ENCODE data around the gene SP6.

Gene SP6

GRCh38 chr17:47850692-47851573 is at the start of gene SP6:
SP6 (minus strand) TSS chr17:47851163; CDS start chr17:47848429, 2,734 bp downstream.
- peak; percentile 79 for DNase-seq

- no peak for DNase-seq
Observed at GRCh38 chr17:47899643-47900042, 48.7 kb upstream of the SP6 start.

- no peak for DNase-seq
Observed at GRCh38 chr17:47898241-47898640, 47.3 kb upstream of the SP6 start.

GRCh38 chr17:47897561-47897960 is 46.6 kb upstream of the SP6 start:
- no peak for DNase-seq

- DNase-seq, result peak; percentile 19
Observed at GRCh38 chr17:47896672-47897490, 45.9 kb upstream of the SP6 start.

GRCh38 chr17:47895856-47896671 is 45.1 kb upstream of the SP6 start, which contains the start of gene SP2:
SP2 (plus strand) TSS chr17:47896236; CDS start chr17:47896287, 51 bp downstream.
- peak; percentile 100 for DNase-seq

- peak; percentile 21 for DNase-seq
Observed at GRCh38 chr17:47895347-47895855, 44.4 kb upstream of the SP6 start.

- no peak for DNase-seq
Observed at GRCh38 chr17:47894498-47895346, 43.8 kb upstream of the SP6 start.

GRCh38 chr17:47891545-47892088 is 40.7 kb upstream of the SP6 start:
- DNase-seq, result no peak

GRCh38 chr17:47889734-47890529 is 39.0 kb upstream of the SP6 start:
- peak; percentile 80 for DNase-seq

- DNase-seq, result no peak
Observed at GRCh38 chr17:47888293-47888692, 37.3 kb upstream of the SP6 start.

GRCh38 chr17:47884905-47885730 is 34.2 kb upstream of the SP6 start:
- DNase-seq, result no peak

GRCh38 chr17:47884427-47884740 is 33.4 kb upstream of the SP6 start:
- no peak for DNase-seq

- DNase-seq, result no peak
Observed at GRCh38 chr17:47883589-47884426, 32.8 kb upstream of the SP6 start.

- DNase-seq, result no peak
Observed at GRCh38 chr17:47882695-47883588, 32.0 kb upstream of the SP6 start.

- DNase-seq, result peak; percentile 71
Observed at GRCh38 chr17:47882247-47882646, 31.3 kb upstream of the SP6 start.

GRCh38 chr17:47879776-47880454 is 29.0 kb upstream of the SP6 start:
- no peak for DNase-seq
